ENCODE data around the gene NME1.
"Not testable (repeated sequence)": the region's sequence is repeated elsewhere in the genome, so short reads cannot be mapped to it uniquely, and the experiment has no call there.

Gene NME1

GRCh38 chr17:51147650-51148049 is 5.7 kb upstream of the NME1 start:
- DNase-seq: no peak

DNA sequence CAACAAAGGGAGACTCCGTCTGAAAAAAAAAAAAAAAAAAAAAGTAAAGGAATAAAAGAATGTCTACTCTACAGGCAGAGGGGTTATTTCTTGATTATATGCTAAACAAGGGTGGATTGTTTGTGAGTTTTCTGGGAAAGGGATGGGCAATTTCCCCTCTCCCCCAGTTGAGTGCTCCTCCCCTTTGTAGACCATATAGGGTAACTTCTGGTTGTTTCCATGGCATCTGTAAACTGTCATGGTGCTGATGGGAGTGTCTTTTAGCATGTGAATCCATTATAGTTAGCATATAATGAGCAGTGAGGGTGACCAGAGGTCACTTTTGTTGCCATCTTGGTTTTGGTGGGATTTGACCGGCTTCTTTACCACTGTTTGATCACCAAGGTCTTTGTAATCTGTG is 4.2 kb upstream of the NME1 start:
- DNase-seq: no peak

- no peak for DNase-seq
Measured at GRCh38 chr17:51150932-51151331, 2.4 kb upstream of the NME1 start.

DNA sequence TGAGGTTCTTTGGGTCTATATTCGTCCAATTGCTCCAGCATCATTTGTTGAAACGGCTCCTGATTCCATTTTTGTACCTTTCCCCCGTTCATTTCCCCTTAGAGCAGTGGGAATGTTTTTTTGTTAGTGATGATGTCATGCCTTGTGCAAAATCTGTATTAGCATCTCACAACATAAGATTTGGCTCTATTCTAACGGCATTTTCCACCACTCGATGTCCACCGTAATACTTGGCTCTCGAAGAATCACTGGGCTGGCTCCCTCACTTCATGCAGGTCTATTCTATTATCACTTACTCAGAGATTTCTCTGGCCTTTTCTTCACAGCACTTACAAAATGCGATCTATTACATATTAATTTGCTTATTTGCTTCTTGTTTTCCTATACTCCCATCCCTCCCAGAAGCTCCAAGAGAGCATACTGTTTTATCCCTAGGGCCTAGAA is 571 bp upstream of the NME1 start:
- DNase-seq: no peak

- no peak for DNase-seq
Measured at GRCh38 chr17:51154176-51154575, 817 bp downstream of the NME1 start.

DNA sequence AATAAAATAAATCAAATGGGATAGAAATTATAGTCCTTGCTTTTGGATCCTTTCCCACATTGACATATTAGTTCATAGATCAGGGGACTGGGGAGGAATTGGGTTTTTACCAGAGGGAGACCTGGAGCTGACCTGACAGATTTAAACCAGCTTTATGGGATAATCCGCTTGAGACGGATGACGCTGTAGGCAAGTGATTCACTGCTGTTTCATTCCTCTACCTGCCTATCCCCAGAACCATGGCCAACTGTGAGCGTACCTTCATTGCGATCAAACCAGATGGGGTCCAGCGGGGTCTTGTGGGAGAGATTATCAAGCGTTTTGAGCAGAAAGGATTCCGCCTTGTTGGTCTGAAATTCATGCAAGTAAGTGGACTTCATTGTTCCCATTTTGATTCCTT is 2.1 kb downstream of the NME1 start:
- no peak for DNase-seq

DNA sequence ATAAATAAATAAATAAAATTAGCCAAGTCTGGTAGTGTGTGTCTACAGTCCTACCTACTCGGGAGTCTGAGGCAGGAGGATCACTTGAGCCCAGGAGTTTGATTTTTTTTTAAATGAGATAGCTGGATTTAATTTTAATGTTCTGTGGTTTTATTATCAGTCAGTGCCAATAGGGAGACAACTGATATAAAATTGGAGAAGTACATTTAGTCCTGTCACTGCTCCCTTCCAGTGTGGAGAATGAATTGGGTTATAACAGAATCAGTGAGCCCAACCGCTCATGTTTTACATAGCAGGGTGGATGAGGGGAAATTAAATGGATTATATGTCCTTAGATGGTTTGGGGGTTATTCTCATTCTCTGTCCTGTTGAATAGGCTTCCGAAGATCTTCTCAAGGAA is 6.2 kb downstream of the NME1 start:
- DNase-seq: no peak

- no peak for DNase-seq
Measured at GRCh38 chr17:51161541-51161940, 8.2 kb downstream of the NME1 start.

DNA sequence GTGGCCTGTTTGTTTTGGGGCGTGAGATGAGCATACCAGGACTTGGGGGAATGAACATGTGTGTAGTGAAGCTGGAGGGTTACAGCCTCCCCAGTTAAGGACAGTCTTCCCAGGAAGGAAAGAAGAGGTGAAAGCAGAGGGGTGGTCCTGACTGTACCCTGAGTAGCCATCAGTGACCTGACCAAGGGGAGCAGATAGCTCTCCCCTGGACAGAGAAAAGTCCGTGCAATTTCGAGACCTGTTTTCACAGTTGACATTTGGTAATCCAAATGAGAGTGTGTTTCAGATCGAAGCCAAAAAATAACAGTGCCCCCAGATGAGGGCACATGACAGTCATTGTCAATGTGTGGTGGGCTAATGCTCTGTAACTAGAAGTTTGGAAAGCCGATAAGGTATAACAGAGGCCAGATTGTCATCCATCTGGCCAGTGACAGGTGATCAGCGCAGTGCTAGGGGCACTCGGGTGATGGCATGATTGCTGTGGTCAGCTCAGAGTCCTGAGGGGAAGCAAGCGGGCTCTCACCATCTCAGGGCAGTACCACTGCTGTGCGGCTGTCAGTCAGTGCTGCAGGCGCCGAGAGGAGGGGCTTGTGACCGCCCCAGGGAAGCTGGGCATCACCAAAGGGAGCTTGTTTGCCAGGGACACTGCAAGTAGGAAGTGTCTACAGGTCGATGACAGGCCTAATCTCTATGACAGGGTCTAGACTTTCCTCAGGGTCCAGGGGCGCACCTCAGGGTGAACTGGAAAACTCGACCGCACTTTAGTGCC is 11.7 kb downstream of the NME1 start:
- DNase-seq: peak; percentile 9 to 16

- DNase-seq: peak in 1 of 2 donors; percentile 36
Measured at GRCh38 chr17:51165680-51166197, 12.4 kb downstream of the NME1 start.

DNA sequence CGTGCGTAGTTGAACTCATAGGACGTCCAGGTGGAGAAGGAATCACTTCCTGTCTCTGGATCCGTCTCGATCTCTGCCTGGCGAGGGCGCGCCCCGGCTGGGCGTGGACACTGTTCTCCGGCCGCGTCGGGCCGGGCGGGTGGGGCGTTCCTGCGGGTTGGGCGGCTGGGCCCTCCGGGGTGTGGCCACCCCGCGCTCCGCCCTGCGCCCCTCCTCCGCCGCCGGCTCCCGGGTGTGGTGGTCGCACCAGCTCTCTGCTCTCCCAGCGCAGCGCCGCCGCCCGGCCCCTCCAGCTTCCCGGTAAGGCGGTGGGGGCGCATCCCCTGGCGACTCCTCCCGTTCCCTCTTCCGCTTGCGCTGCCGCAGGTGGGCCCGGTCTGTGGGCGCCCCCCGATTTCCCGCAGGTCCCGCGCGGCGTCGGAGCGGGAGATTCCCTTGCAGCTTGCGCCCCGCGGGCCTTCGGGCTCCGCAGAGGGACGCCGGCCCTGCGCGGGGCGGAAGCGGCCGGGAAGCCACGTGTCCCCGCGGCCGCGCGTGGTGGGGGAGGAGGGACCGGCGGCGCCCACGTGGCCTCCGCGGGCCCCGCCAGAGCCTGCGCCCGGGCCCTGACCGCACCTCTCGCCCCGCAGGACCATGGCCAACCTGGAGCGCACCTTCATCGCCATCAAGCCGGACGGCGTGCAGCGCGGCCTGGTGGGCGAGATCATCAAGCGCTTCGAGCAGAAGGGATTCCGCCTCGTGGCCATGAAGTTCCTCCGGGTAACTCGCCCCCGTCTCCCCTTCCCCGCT is 13.0 kb downstream of the NME1 start, which contains the start of gene NME2:
TSS of gene NME2 (plus strand) at position 214 of the 789 bp plus-strand sequence. CDS start at position 634, 420 bp downstream.
- peak; percentile 75 to 87 for DNase-seq

GRCh38 chr17:51166987-51167931 is 13.9 kb downstream of the NME1 start:
- DNase-seq: peak; percentile 80

DNA sequence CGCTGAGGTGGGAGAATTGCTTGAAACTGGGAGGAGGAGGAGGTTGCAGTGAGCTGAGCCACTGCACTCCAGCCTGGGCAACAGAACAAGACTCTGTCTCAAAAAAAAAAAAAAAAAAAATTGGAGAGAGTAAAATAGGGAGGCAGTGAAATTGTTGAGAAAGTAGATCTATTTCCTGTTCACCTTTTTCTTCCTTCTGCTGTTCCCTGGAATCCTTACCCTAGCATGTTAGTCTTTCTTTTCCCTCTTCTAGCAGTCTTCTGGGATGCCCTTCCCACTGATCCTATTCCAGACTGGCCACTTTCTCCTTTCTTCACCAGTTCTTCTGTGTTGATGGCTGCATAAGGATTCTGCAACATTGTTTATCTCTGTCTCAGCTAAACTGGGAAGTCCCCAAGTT is 16.0 kb downstream of the NME1 start:
- no peak for DNase-seq

GRCh38 chr17:51170736-51171135 is 17.4 kb downstream of the NME1 start:
- no peak for DNase-seq

DNA sequence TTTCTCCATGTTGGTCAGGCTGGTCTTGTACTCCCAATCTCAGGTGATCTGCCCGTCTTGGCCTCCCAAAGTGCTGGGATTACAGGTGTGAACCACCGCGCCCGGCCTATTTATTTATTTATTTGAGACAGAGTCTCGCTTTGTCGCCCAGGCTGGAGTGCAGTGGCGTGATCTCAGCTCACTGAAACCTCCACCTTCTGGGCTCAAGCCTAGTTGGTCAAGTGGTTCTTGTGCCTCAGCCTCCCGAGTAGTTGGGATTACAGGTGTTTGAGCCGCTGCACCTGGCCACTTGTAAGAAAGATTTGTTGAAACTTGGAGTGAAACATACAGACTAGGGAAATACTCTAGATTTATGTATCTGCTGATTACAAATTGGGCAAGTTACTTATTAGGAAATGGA is 18.7 kb downstream of the NME1 start:
- not testable (repeated sequence) for DNase-seq

DNA sequence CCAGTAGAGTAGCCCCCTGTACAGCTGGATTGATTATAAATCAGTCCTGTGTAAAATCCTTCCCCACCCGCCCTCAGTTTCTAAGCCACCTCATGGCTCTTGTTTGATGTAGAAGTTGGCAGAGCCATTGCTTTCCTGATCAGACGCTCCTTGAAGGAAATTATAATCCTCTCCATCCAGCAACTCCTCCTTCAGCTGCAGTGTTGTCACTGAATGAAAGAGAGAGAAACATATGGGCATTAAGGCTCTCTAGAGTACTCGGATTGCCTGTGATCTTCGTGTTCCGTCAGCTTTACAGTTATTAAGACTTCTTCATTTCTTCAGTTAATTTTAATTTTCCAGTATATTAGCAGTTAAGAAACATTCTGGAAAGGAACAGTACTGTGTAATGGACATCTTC is 27.1 kb downstream of the NME1 start:
- no peak for DNase-seq

- no peak for DNase-seq
Measured at GRCh38 chr17:51184124-51184523, 30.8 kb downstream of the NME1 start.

DNA sequence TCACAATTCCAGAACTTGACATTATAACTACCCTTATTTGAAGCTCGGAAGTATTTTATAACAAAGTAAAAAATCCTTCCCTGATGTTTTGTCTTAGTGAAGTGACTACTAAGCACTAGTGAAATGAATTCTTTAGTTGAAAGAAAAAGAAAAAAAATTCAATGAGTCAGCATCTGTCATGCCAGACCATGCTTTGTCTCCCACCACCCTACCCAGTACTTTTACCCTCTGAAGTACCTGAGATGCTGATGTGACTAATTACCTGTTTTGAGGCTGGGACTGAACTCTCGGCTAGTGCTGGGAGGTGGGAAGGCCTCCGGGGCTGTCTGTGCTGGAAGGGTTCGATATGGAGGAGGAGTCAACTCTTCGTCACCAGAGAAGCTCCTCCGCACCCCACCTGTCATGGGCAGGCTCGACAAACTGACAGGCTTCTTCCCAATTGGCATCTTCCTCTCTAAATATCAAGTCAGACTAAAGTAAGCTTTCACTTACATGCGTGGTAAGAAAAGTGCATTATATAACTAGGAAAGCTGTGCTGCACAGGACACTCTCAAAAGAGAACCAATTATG is 32.5 kb downstream of the NME1 start:
- DNase-seq: no peak

- no peak for DNase-seq
Measured at GRCh38 chr17:51188271-51188833, 35.0 kb downstream of the NME1 start.

DNA sequence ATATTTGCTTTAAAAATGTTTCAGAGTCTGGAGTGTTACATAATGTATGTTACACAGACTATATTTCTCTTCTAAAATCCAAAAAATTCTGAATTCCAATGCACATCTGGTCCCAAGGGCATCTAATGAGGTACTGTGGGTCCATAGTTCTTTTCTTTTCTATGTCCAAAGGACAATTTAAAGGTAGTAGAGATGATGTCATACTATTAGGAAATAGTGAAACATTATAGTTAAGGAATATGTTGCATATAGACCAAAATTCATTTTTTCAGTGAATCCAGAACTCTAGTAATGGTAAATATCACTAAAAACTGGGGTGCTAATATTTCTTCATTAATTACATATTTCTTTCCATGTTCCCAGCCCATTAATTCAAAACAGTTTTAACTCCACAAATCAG is 35.8 kb downstream of the NME1 start:
- no peak for DNase-seq

- DNase-seq: no peak
Measured at GRCh38 chr17:51189628-51190027, 36.3 kb downstream of the NME1 start.

DNA sequence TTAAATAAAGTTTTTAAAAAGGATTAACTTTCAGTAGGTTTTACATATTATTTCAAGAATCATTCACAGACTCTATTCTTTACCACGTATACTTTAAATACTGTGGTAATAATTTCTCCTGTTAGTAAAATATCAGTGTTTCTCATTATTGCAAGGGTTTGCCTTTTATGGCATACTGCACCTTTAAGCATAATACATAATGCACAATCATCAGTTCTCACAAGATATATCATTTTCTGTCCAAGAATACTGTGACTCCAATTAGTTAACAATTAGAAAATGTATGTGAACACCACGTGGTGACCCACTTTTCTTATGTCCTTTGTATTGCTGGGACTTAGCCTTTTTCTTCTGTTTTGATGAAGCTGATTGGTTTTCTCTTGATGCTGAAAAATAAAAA is 38.5 kb downstream of the NME1 start:
- no peak for DNase-seq
